Measurements from ENCODE around the gene SAT1. TPM values are rescaled to one million over a fixed set of nuclear protein-coding genes. Genes with fewer than 3 reads are reported as not detected.

SAT1 gene
- total RNA-seq, 2 donors from 2014 or later = 63.4 to 118 TPM

- H3K4me3 ChIP-seq (ENCODE audit: low read length) = no peak overlapping the region
- no peaks in the 10 kb centered on the region for H3K36me3 ChIP-seq (ENCODE audit: control insufficient read depth, insufficient read depth, low read length)
- H3K4me1 ChIP-seq (ENCODE audit: control insufficient read depth, insufficient read depth, low read length) = no peaks in the 10 kb centered on the region
- WGBS, 2 experiments (ENCODE audit: insufficient coverage in 1 of 2, insufficient read length in 1 of 2) = 98% methylated on average over 6 of the region's 11 CpGs; no CpG with 5 or more reads in 1 of the 2 experiments
- H3K27ac Mint-ChIP-seq = no peak overlapping the region
- no peaks in the 10 kb centered on the region for H3K27me3 Mint-ChIP-seq (ENCODE audit: insufficient read depth)
- no peaks in the 10 kb centered on the region for H3K27me3 ChIP-seq (ENCODE audit: control insufficient read depth, insufficient read depth, low read length, poor library complexity, severe bottlenecking)
- H3K9ac ChIP-seq (ENCODE audit: extremely low read depth, low read length, poor library complexity, severe bottlenecking) = no peak overlapping the region
- no peak for TF ChIP-seq CTCF (conservative IDR thresholded peaks at IDR 0.05)
- no peak overlapping the region for H3K4me3 Mint-ChIP-seq
- H3K36me3 Mint-ChIP-seq (ENCODE audit: low read depth) = peaks cover 18% of the 10 kb centered on the region
- no peaks in the 10 kb centered on the region for H3K9me3 Mint-ChIP-seq
- H3K9me3 ChIP-seq (ENCODE audit: control insufficient read depth, low read length) = no peaks in the 10 kb centered on the region
- peaks cover 21% of the 10 kb centered on the region for H3K4me1 Mint-ChIP-seq
- no peak overlapping the region for H3K27ac ChIP-seq (ENCODE audit: low read depth, low read length)
- no peak for DNase-seq
Measured at GRCh38 chrX:23790155-23790497, 7.2 kb downstream of the SAT1 start.

- H3K27me3 Mint-ChIP-seq (ENCODE audit: insufficient read depth) = no peaks in the 10 kb centered on the region
- Histone ChIP-seq H3K9me3 (ENCODE audit: control insufficient read depth, low read length) (no peaks in the 10 kb centered on the region), H3K36me3 (ENCODE audit: control insufficient read depth, insufficient read depth, low read length) (no peaks in the 10 kb centered on the region), H3K9ac (ENCODE audit: extremely low read depth, low read length, poor library complexity, severe bottlenecking) (no peak overlapping the region), H3K4me1 (ENCODE audit: control insufficient read depth, insufficient read depth, low read length) (no peaks in the 10 kb centered on the region), H3K27me3 (ENCODE audit: control insufficient read depth, insufficient read depth, low read length, poor library complexity, severe bottlenecking) (no peaks in the 10 kb centered on the region), H3K4me3 (ENCODE audit: low read length) (no peak overlapping the region), H3K27ac (ENCODE audit: low read depth, low read length) (no peak overlapping the region)
- no peak overlapping the region for H3K4me3 Mint-ChIP-seq
- TF ChIP-seq CTCF (conservative IDR thresholded peaks at IDR 0.05) = no peak
- peaks cover 22% of the 10 kb centered on the region for H3K4me1 Mint-ChIP-seq
- WGBS, 2 experiments (ENCODE audit: insufficient coverage in 1 of 2, insufficient read length in 1 of 2) = 76 to 80% methylated on average over 1 to 6 of the region's 6 CpGs
- no peaks in the 10 kb centered on the region for H3K36me3 Mint-ChIP-seq (ENCODE audit: low read depth)
- DNase-seq = no peak
- H3K9me3 Mint-ChIP-seq = no peaks in the 10 kb centered on the region
- H3K27ac Mint-ChIP-seq = peak overlapping the region; percentile 46
Measured at GRCh38 chrX:23792861-23793553, 10.0 kb downstream of the SAT1 start.

- Mint-ChIP-seq H3K27ac (no peak overlapping the region), H3K4me1 (peaks cover 10% of the 10 kb centered on the region), H3K9me3 (no peaks in the 10 kb centered on the region), H3K27me3 (ENCODE audit: insufficient read depth) (no peaks in the 10 kb centered on the region), H3K36me3 (ENCODE audit: low read depth) (no peaks in the 10 kb centered on the region), H3K4me3 (no peak overlapping the region)
- TF ChIP-seq CTCF (conservative IDR thresholded peaks at IDR 0.05) = no peak
- no peak overlapping the region for H3K27ac ChIP-seq (ENCODE audit: low read depth, low read length)
- H3K9me3 ChIP-seq (ENCODE audit: control insufficient read depth, low read length) = no peaks in the 10 kb centered on the region
- no peak for DNase-seq
- no peak overlapping the region for H3K9ac ChIP-seq (ENCODE audit: extremely low read depth, low read length, poor library complexity, severe bottlenecking)
- 81 to 85% methylated on average over 4 to 8 of the region's 8 CpGs for WGBS, 2 experiments (ENCODE audit: insufficient coverage in 1 of 2, insufficient read length in 1 of 2)
- no peaks in the 10 kb centered on the region for H3K36me3 ChIP-seq (ENCODE audit: control insufficient read depth, insufficient read depth, low read length)
- no peak overlapping the region for H3K4me3 ChIP-seq (ENCODE audit: low read length)
- no peaks in the 10 kb centered on the region for H3K4me1 ChIP-seq (ENCODE audit: control insufficient read depth, insufficient read depth, low read length)
- H3K27me3 ChIP-seq (ENCODE audit: control insufficient read depth, insufficient read depth, low read length, poor library complexity, severe bottlenecking) = no peaks in the 10 kb centered on the region
Measured at GRCh38 chrX:23795221-23795620, 12.2 kb downstream of the SAT1 start.

Measured in endodermal cell (in vitro differentiated cells).